SH-SY5Y (cell line): Measurements from ENCODE around the gene CD151.

Source experiments
- GATA2 ChIP-seq: IDR thresholded peaks from 2 replicates; pipeline ENCODE4 v1.6.1; 2011; ENCODE audit warnings: mild to moderate bottlenecking, low read depth, low read length
- GATA3 ChIP-seq: IDR thresholded peaks from 2 replicates; pipeline ENCODE4 v1.6.1; 2011; ENCODE audit warnings: low read depth, mild to moderate bottlenecking, low read length, moderate library complexity

- TF ChIP-seq GATA3: no peak
- TF ChIP-seq GATA2: no peak
Observed at GRCh38 chr11:870127-870413, 37.3 kb downstream of the CD151 start.
